GM18511 (cell line): Measurements from ENCODE around the gene EVC2.
"Not testable (repeated sequence)": the region's sequence is repeated elsewhere in the genome, so short reads cannot be mapped to it uniquely, and the experiment has no call there.

Experiments used
- ATAC-seq: cut with Tn5 transposase; IDR thresholded peaks from one replicate; pipeline ENCODE4 v1.9.1; 2021; ENCODE audit warnings: mild to moderate bottlenecking, moderate library complexity; ENCODE audit not compliant: unreplicated experiment

EVC2 gene

GRCh38 chr4:5630762-5631161, 77.6 kb downstream of the EVC2 start:
- ATAC-seq = no peak

GRCh38 chr4:5629542-5629941, 78.8 kb downstream of the EVC2 start:
- ATAC-seq = no peak

DNA sequence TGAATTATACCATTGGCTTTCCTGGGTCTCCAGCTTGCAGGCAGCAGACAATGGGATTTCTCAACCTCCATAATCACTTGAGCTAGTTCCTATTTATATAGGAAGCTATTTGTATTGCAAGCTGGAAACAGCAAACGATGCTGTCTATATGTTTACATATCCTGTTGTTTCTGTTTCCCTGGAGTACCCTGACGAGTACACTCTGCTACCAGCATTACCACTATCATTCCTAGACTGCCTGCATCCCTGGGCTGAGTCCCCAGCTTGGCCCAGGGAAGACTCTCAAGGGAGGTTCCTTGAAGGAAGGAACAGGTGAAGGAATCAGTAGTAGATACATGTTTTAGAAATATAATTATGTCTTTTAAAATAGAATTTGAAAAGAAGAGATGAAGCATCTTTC, 81.4 kb downstream of the EVC2 start:
- no peak for ATAC-seq

GRCh38 chr4:5622596-5622995, 85.8 kb downstream of the EVC2 start:
- no peak for ATAC-seq

DNA sequence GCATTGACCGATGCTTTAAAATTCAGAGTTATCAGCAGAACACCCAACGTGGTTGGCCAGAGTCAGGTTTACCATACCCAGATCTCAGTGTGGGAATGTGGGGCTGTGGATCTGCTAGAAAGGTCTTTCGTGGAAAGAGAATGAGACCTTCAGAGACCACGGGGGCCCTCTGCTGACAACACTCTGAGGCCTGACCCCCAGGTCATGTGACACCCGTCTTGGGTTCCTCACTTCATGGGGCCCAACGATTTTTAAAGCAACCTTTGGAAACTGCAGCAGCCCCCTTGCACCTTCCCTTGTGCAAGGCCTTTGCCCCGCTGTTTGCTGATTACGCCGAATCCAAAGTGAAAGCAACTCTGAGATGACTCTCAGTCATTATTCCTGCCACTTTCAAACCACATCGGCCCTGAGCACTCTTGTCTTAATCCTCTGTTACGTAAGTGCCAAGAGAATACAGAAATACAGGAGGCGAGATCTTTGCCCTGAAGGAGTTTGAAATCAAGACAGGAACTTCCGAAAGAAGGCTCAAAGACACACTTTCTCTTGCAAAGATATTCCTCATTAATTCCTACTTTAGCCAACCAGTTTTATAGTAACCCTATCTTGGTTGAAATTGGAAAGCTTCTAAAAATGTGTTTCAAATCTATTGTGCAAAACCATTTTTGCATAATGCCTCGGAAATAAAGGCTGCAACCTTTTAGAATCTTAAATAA, 88.3 kb downstream of the EVC2 start:
- no peak for ATAC-seq

DNA sequence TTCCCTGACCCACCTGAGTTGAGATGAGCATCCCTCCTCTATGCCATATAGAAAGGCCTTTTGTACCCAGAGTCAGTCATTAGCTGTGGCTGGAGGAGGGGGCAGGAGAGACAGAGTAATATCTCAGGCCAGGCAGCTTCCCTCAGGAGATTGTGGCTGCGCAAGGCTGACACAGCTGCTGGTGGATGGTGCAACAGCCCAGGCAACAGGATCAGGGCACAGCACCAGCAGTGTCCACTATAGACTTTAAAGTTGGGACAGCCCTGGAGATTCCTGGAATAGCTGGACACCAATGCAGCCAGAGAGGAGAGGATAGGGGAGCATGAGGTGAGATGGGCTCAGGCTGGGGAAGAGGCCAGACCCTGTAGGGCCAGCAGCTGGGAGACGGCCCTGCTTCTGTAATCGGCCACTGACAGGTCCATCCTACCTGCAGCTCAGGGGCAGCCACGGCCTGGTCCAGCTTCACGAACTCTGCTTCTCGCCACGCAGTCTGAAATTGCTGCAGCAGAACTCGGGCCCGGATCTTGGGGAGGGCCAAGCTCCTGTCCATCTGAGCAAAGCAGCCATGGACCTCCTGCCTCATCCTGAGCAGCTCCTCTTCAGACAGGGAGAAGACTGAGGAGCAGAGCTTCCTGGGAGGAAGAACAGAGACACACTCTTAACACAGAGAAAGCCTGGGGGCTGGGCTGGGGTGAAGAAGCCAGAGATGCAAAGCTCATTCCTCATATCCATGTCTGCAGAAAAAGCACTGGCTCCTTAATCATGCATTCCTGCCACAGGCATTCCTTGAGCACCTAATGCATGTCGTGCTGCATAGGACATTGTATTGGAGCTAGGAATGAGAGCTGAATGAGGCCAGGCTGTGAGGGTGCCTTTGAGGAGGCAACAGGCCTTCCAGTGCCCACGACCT, 90.1 kb downstream of the EVC2 start:
- ATAC-seq = no peak

DNA sequence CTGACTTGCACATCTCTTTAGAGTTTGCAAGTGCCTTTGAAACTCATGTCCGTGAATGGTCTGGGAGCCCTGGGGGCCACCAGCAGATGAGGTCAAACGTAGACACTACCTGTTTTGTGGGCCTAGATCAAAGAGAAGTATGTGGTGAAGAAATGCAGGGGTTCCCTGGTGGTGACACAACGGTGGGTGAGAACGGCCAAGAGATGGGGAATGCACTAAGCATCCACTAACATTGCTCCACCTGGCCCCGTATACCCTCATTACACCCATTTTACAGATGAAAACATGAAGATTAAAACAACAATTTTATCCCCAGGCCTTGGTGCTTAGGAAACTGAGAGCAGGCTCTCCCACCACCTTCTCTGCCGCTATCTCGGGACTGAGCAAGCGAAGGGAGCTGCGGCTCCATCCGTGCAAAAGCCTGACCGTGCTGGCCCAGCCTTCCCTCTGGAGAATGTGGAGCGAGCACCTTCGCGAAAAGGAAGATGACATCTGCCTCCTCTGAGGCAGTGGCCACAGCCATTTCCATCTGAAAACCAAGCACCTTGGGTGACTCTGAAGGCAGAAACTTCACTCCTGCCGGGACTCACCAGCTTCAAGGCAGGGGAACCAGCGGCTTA, 91.9 kb downstream of the EVC2 start:
- ATAC-seq = no peak

GRCh38 chr4:5615496-5616075, 92.8 kb downstream of the EVC2 start:
- no peak for ATAC-seq

DNA sequence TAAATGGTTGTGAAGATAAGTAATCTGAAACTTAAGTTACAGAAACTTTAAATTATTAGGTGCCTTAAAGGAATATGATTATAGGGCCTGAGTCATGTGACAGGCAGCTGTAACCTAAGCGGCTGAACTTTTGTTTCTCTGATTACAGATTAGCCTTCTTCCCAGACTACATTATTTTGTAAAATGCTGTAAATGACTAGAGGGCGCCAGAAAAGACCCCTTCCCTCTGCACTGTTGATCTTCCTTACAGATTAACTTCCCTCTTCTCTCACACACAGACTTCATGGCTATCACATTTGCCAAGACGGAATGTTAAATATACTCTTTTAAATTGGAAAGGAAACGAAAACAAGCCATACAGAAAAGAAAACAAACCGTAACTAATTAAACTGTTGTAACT, 96.6 kb downstream of the EVC2 start:
- no peak for ATAC-seq

- no peak for ATAC-seq
Measured at GRCh38 chr4:5609306-5610007, 98.9 kb downstream of the EVC2 start.

DNA sequence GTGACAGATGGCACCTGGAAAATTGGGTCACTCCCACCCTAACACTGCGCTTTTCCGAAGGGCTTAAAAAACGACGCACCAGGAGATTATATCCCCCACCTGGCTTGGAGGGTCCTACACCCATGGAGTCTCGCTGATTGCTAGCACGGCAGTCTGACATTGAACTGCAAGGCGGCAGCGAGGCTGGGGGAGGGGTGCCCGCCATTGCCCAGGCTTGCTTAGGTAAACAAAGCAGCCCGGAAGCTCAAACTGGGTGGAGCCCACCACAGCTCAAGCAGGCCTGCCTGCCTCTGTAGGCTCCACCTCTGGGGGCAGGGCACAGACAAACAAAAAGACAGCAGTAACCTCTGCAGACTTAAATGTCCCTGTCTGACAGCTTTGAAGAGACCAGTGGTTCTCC, 114.5 kb downstream of the EVC2 start:
- ATAC-seq = not testable (repeated sequence)

GRCh38 chr4:5592272-5592671, 116.1 kb downstream of the EVC2 start:
- ATAC-seq = no peak

DNA sequence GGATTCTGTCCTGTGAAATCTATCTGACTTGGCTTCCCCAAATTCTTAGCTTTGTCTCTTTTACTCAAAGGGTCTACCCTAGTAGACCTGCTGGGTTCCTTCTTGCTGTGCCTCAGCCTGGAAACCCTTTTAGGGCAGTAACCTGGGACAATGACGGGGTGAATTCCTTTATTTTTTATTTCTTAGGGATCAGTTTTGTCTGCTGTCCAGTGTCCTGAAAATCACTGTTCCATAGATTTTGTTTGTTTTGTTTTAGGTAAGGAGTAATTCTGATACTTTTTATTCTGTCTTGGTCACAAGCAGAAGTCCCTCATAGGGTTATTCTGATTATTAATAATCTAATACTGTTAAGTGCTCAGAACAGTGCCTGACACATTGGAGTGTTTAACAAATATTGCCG, 118.9 kb downstream of the EVC2 start:
- ATAC-seq = no peak

GRCh38 chr4:5588046-5588445, 120.3 kb downstream of the EVC2 start:
- ATAC-seq = no peak

DNA sequence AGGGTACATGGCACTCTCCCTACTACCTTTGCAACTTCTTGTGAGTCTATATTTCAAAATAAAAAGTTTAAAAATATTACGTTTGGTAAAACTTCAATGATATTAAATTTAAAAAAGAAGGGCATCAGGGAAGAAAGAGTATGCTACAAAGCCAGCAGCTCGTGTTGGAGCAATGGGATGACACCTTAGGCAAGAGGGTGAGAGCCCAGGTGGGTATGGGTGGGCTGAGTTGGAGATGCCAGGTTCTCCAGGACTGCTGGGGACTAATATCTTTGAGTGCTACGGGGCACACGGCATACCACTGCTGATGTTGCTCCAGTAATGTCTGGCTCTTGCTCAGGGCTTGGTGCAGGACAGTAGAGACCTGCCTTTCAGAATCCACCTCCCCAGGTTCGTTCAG, 132.4 kb downstream of the EVC2 start:
- no peak for ATAC-seq

GRCh38 chr4:5574386-5574785, 134.0 kb downstream of the EVC2 start:
- ATAC-seq = no peak

GRCh38 chr4:5573965-5574364, 134.4 kb downstream of the EVC2 start:
- no peak for ATAC-seq

- ATAC-seq = no peak
Measured at GRCh38 chr4:5572751-5573150, 135.6 kb downstream of the EVC2 start.

DNA sequence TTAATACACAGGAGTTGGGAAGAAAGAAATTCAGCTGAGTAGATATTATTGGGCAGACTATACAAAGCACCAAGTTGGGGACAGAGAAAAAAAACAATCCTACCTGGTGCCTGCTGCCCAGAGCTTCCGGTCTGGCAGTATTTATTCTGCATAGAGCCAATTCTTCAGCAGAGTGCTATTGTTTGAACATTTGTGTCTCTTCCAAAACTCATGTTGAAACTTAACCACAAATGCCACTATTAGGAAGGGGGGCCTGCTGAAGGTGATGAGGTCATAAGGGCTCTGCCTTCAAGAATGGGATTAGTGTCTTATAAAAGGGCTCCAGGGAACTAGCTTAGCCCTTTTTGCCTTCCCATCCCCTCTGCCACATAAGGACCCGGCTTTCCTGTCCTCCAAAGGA, 136.2 kb downstream of the EVC2 start:
- ATAC-seq = no peak

DNA sequence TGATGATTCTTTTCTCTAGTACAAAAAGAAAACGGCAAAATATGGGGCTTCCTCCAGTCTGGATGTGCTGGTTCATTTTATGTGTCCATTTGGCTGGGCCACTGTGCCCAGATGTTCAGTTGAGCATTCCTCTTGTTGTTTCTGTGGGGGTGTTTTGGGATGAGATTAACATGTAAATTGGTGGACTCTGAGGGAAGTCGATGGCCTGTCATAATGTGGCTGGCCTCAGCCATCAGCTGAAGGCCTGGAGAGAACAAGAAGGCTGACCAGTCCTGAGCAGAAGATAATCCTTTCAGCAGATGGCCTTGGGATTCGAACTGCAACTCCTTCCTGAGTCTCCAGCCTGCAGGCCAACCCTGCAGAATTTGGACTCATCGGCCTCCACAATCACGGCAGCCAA, 136.7 kb downstream of the EVC2 start:
- no peak for ATAC-seq

GRCh38 chr4:5569451-5569850, 138.9 kb downstream of the EVC2 start:
- no peak for ATAC-seq
